ENCODE measurements around the gene FIBIN.
"Not testable (repeated sequence)": the region's sequence is repeated elsewhere in the genome, so short reads cannot be mapped to it uniquely, and the experiment has no call there.

Gene FIBIN

DNA sequence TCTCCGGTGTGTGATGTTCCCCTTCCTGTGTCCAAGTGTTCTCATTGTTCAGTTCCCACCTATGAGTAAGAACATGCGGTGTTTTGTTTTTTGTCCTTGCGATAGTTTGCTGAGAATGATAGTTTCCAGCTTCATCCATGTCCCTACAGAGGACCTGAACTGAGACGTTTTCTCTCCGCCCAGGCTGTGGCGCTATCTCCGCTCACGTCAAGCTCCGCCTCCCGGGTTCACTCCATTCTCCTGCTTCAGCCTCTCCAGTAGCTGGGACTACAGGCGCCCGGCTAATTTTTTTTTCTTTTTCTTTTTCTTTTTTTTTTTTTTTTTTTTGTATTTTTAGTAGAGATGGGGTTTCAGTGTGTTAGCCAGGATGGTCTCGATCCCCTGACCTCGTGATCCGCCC lies 16.7 kb upstream of the FIBIN start:
- not testable (repeated sequence) for DNase-seq (ENCODE audit: low read depth in 2 of 2)

DNA sequence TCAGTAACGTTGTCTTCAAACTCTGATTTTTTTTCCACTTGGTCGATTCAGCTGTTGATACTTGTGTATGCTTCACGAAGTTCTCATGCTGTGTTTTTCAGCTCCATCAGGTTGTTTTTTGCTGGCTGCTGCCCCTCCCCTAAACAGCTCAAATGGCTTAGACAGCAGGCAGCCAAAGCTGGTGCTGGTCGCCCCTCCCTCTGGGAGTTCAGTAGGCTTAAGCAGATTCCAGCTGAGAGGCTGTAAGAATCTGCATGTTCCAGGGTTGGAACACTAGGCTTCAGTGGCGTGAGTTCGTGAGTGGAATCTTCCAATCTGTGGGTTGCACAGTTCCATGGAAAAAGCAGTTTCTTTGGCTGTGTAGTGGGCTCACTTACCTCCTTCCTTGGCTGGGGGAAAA lies 10.3 kb upstream of the FIBIN start:
- DNase-seq (ENCODE audit: low read depth in 2 of 2) = no peak

DNA sequence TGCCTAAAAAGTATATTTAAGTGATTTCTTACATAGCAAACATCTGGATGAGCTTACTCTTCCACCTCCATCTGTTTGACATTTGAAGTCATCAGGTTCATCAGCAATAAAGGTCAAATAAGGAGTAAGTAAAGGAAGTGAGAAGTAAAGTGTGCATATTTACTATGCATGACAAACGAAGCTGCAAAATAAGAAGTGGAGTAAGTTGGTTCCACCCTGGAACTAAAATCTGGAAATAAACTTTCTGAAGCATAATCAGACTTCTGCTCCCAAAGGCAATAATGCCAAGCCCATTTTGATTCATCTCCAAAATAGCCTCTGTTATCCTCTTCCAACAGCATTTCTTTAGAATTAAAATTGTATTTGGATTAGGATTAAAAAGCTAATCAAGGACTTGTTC lies 8.4 kb upstream of the FIBIN start:
- no peak for DNase-seq (ENCODE audit: low read depth in 2 of 2)

DNA sequence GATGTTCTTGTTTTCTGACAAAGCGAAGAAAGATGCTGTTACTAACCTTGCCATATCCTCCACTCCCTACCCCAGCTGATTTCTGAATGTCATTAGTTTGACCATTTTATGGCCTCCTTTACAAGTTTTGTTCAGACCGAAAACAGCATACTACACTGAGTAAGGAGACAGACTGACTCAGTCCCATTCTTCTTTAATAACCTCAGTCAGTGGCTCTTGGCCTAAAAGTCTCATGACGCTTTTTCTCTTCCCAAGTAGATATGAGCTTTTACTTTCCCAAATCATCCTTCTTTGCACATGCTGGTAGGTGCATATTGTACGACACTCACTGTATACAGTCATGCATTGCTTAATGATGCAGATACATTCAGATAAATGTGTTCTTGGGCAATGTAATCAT lies 8.0 kb upstream of the FIBIN start:
- DNase-seq (ENCODE audit: low read depth in 2 of 2) = no peak

DNA sequence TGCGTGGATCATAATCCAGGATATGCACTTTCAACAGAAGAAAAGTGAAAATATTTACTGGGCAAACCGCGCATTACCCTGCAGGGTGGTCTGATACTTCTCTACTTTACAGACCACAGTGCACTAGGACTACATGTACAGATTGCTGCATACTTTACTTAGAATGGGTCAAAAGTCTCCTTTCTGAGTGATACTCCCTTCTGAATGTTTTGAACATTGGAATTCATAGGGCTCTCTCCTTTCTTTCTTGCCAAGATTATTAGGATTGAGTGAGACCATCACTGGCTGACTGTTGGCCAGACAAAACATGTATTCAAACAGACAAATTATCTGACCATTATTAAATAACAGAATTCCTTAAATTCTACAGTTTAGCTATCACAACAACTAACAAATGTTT lies 6.6 kb upstream of the FIBIN start:
- no peak for DNase-seq (ENCODE audit: low read depth in 2 of 2)

DNA sequence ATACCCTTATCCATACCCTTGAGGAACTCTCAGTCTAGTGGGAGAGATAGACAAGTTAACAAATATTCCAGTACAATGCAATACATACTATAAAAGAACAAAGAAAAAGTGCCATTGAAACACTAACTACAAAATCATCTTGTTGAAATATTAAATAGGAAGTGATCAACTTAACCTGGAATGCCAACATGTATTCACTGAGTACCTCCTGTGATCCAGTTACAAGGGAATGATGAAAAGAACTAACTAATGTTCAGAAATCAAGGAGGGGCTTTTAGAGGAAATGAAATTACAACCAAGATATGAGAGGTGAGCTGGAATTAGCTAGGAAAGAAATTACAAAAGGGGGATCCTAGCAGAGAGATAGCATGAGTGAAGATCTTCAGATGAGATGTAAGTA lies 6.2 kb upstream of the FIBIN start:
- DNase-seq (ENCODE audit: low read depth in 2 of 2) = no peak

DNA sequence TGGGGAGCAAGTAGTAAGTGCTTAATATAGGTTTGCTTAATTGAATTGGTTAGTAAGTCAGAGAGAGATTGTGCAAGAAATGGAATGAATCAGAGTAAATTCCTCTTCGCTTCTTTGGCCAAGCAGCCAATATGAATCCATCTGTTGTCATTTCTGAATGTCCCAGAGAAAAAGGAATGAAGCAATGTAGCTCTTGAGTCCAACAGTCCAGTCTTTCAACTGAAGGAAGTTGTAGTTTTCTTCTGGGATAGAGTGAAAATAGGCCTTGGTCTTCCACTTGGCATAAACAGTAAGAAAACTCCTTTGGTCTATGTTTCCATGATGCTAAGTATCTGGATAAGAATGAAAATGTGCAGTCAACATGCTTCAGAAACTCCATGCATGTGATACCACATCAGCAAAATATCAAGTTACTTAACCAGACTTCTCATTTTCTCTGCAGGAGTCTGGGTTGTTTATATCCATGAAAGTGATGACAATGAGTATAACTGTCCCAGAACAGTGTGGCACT lies 1.8 kb upstream of the FIBIN start:
- no peak for DNase-seq (ENCODE audit: low read depth in 2 of 2)

DNA sequence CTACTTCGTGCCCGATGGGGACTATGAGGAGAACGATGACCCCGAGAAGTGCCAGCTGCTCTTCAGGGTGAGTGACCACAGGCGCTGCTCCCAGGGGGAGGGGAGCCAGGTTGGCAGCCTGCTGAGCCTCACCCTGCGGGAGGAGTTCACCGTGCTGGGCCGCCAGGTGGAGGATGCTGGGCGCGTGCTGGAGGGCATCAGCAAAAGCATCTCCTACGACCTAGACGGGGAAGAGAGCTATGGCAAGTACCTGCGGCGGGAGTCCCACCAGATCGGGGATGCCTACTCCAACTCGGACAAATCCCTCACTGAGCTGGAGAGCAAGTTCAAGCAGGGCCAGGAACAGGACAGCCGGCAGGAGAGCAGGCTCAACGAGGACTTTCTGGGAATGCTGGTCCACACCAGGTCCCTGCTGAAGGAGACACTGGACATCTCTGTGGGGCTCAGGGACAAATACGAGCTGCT lies 751 bp downstream of the FIBIN start:
- DNase-seq (ENCODE audit: low read depth in 2 of 2) = no peak

DNA sequence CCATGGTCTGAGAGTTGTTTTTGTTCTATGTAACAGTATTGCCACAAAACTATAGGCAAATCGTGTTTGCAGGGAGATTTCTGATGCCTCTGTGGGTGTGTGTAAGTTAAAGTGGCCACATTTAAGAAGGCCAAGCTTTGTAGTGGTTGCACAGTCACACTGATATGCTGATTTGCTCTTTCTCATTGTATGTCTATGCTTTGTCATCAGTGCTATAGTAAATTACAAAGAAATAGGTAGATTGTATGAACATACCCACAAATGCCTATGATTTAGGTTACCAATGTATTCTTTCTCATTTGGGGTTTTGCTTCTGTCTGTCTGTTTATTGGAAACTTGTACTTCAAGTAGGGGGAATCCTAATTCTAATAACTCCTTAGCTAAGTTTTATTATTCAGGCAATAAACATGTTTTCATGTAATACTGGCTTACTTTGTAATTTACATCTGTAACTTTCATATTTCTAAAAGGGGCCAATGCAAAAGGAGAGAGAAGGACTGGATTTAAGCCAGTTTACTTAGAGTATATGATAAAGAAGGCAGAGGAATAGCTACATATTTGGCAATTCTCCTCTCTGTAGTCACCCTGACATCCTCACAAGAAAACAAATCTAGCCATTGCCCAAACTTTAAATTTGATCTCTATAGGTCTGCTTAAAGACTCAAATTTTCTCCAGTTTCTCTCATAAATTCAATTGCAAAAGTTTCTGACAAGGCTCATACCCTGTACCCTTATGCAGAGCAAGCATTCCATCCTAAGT lies 2.0 kb downstream of the FIBIN start:
- DNase-seq (ENCODE audit: low read depth in 2 of 2) = no peak

DNA sequence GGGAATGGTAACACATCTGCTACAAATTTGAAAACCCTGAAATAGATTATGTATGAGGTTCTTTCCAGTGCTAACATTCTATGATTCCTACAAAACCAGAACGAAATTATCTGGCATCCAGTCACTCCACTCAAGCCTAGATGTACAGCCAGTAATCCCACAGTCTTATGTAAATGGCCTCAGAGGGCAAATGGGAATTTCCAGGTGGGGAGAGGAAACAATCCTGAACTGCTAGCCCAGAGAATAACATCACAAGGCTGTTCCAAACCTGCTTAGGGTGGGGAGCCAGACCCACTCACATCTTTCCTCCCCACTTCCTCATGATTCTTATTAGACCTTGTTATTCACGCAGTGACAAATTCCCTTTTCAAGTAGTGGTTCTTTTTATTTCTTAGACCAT lies 3.5 kb downstream of the FIBIN start:
- no peak for DNase-seq (ENCODE audit: low read depth in 2 of 2)

DNA sequence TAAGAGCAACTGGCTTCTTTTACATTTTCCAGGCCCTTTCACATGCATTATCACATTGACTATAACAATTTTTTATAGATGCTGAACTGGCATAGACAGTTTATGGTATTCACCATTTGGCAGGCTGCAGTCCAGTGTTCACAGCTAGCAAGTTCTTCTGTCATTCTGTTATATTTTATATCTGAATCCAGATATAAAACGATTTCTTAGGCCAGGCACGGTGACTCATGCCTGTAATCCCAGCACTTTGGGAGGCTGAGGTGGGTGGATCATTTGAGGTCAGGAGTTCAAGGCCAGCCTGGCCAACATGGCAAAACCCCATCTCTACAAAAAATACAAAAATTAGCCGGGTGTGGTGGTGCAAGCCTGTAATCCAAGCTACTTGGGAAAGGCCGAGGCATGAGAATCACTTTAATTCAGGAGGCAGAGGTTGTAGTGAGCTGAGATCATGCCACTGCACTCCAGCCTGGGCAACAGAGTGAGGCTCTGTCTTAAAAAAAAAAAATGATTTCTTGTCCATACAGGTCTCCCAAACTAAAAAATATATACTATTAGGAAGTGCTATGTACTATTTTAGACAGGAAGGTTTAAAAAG lies 7.3 kb downstream of the FIBIN start:
- DNase-seq (ENCODE audit: low read depth in 2 of 2) = not testable (repeated sequence)

DNA sequence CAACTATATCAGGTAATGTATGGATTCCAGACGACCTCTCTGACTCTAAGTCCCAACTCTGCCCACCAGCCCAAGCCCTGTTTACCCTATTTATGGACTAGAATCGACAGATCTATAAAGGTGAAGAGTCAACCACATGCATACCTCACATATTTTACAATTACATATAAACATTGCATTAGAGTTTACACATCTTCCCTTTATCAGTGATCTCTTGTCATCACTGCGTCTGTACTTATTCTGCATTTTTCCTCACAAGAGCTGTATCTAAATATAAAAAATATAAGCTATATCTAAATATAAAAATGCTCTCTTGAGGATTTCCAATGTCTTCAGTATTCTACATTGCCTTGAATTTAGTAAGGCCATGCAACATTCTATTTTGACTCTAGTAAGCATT lies 8.5 kb downstream of the FIBIN start:
- no peak for DNase-seq (ENCODE audit: low read depth in 2 of 2)

DNA sequence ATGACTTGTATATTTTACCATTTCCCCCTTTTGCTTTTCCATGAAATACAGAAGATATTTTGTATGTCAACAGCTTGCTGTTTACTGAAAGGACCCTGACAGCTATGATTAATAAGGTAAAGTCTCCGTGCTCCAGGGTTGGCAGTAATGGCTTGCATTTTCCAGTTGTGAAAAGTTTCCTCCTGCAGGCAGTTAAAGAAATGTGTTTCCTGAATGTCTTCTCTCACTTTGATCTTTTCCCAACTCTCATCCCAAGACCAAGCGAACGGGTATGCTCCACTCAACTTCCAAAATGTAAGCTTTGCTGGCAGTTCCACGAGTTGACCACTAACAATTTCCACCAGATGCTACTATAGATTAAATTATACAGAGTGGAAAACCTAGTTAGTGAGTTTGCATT lies 8.9 kb downstream of the FIBIN start:
- no peak for DNase-seq (ENCODE audit: low read depth in 2 of 2)

DNA sequence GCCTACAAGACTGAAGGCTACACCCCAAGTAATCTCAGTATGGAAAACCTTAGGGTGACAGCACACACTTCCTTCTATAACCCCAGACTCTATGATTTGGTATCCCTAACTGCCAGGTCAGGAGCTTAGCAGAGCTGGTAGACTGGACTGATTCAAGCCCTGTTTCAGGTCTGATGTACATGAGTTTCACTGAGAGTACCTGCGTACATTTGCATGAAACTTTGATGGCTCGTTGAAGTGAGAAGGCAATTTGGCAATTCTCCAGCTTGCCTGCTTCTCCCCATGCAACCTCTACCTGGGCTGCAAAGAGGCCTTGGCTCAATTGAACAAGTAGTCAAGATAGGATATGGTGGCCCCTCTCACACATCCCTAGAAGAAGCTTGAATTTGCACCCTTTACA lies 10.2 kb downstream of the FIBIN start:
- DNase-seq (ENCODE audit: low read depth in 2 of 2) = no peak

DNA sequence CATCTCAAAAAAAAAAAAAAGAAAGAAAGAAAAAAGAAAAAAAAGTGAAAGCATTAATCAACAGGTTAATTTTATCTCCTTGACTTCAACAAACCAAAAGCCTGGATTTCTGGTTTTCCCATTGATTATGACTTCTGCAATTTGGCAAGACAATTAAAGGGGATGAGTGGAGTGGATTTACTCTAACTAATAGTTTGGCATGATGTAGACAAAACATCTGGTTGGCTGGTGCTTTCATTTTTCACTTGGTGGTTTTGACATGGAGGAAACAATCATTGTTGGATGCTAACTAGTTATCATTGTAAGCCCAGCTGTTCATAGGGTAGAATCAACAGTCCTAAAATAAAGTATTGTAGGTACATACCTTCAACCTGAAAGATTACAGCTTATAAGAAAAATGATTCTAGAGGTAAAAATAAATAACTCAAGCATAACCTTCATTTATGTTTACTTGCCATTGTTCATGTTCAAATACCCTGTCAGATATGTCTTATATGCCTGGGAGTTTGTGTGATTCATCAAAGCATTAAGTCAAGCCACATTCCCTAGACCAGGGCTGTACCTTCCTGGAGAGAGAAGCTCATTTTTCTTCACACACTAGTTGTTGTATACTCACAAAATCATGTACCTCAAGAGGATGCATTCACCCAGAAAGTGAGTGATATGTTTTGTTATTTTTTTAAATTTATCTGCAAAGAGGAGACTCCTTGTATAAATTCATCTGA lies 15.1 kb downstream of the FIBIN start:
- DNase-seq (ENCODE audit: low read depth in 2 of 2) = no peak

DNA sequence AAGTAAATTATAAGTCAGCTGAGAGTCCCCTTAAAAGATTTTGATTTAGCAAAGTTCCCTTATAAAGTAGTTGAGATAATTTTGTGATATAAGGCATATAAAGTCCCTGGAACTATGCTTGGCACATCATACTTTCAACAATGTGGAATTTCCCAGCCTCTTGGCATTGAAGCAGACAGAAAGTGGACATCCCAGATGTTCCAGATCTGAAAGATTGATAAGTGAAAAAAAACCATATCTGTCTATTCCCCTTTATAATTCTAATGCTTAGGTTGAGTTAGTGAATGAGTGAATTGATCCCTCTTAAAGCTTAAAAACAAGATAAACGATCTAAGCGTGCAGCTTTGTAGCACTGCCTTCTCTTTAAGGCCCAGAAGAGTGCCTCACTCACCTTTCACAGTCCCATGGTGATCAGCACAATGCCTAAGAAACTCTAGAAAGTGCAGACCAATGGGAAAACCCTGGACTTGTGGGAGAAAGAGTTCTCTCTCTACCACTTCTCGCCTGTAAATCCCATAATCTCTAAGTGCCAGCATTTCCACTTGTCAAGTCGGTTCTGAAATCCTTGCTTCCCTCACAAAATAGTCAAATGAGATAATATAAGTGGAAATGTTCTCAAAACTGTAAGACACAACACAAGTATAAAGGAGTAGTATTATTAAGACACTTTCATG lies 17.8 kb downstream of the FIBIN start:
- no peak for DNase-seq (ENCODE audit: low read depth in 2 of 2)

DNA sequence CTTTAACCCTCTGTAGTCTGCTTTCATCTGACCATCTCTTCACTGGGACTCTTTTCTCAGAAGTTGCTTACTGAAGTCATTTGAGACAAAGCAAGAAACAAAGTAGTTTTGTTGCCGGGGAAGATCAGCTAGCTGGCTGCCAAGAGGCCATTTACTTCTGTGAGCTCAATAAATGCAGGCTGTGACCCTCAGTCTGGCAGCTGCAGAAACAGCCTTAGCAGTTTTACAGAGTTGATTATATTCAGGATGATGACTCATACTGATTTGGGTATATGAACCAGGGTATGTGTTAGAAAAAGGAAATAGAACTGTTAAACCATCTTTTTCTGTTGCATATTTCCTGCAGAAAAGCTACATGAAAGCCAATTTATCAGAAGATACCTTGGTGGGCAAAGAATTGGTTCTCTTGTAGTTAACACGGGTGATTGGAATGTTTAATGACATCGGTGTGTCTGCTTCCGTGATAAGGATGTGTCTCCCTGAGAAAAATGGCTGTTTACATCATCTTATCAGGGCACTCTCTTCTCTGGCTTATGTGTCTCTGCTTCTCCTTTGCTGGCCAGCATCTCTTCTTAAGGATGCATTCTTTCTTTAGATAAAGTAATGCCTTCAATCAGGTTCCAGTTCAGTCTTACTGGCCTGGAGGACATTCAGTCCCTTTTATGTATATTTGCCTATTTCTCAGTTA lies 18.5 kb downstream of the FIBIN start:
- DNase-seq (ENCODE audit: low read depth in 2 of 2) = no peak

DNA sequence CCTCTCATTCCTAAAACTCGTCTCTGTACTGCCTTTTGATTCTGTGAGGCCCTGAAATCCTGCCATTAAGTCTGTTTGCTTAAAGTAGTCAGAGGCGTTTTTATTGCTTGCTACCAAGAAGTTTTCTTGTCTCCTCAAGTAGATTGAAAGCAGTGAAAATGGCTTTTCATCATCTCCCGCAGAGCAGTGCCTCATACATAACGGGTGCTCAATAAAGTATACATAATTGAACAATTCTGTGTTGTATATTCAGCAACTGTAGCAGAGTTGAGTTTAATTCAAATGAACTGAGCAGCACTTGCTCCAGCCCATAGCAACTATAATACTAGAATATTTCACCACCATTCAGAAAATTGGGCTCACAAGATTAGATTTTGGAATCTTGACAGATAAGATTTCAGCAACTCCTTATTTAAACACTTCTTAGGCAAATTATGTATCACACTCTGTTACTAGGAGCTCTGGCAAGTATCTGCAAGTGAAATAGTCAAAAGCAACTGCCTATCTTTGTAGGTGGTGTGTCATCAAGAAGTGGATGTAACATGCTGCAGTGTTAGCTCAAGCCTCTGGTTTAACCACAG lies 20.0 kb downstream of the FIBIN start:
- no peak for DNase-seq (ENCODE audit: low read depth in 2 of 2)

DNA sequence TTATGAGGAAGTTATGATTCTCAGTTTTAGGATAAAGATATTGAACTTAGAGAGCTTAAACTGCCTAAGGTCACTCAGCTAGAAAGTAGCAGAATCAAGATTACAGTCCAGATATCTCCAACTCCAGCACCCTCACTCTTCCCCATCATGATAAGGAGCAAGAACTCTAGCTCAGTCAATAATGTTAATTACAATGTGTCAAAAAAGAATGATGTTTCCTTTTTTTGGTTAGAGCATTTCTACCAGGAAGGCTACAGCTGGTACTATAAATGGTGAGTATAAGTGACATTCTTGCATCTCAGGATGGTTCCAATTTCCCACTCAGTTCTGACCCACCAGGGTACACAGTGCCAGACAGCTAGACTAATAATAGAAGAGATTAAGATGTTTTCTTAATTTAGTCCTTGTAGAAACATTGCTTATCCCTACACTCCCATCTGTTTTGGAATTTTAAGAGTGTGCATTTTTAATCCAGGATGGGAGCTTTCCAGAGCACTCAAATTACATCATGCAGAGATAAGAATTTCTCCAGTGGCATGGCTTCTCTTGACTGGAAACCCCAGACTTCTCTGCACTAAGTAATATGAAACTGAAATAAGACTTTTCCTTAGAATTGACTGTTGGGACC lies 25.1 kb downstream of the FIBIN start:
- no peak for DNase-seq (ENCODE audit: low read depth in 2 of 2)

DNA sequence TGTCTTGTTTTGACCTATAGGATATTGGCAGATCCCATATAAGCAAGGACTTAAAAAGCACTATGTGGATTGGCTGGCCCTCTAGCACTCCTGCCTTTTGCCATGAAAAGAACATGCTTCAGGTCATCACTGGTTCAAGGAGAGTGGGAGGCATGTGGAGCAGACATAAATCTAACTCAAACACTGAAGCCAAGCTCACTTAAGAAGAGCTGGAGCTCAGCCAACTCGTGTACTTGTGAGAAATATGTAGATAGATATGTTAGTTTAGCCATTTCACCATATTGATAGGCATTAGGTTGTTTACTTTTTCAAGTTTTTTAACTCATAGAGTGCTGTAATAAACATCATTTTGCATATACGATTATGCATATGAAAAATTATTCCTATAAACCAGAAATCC lies 26.8 kb downstream of the FIBIN start:
- no peak for DNase-seq (ENCODE audit: low read depth in 2 of 2)

Data from stimulated activated CD8-positive, alpha-beta memory T cell treated with anti-CD3 and anti-CD28 coated beads, Interleukin-2, amount 100 ng/mL, for 48 hours (primary cell).